OCI-LY1 (cell line): ENCODE data around the gene DMD.

Experiments
- H2AFZ ChIP-seq: fragments of 200-600 bp; sonication (generic), shearing (Covaris generic); 2 replicates; pipeline ENCODE4 v1.6.0; 2014; ENCODE audit warnings: antibody characterized with exemption, mild to moderate bottlenecking, low read length
- H3F3A ChIP-seq: fragments of 200-600 bp; sonication (generic), shearing (Covaris generic); 2 replicates; pipeline ENCODE4 v1.6.0; 2014; ENCODE audit warnings: mild to moderate bottlenecking, antibody characterized with exemption, low read length, moderate library complexity; ENCODE audit not compliant: insufficient read depth
- H3K27ac ChIP-seq: fragments of 200-600 bp; sonication (generic); 2 replicates; pipeline ENCODE4 v1.5.1; 2014; ENCODE audit warnings: low read length, mixed run types, mild to moderate bottlenecking, low read depth; ENCODE audit not compliant: poor library complexity, severe bottlenecking
- H3K27me3 ChIP-seq: fragments of 200-600 bp; sonication (generic); 2 replicates; pipeline ENCODE4 v1.6.0; 2014; ENCODE audit warnings: antibody characterized with exemption, mild to moderate bottlenecking, low read length, moderate library complexity; ENCODE audit not compliant: insufficient read depth
- H3K36me3 ChIP-seq: fragments of 200-600 bp; sonication (generic); 2 replicates; pipeline ENCODE4 v1.6.1; 2014; ENCODE audit warnings: mild to moderate bottlenecking, antibody characterized with exemption, low read length, moderate library complexity, mixed read lengths; ENCODE audit not compliant: insufficient read depth
- H3K4me1 ChIP-seq: fragments of 200-600 bp; sonication (generic); 2 replicates; pipeline ENCODE4 v1.5.1; 2014; ENCODE audit warnings: mild to moderate bottlenecking, low read length, moderate library complexity; ENCODE audit not compliant: insufficient read depth, severe bottlenecking
- H3K4me2 ChIP-seq: fragments of 200-600 bp; sonication (generic), shearing (Covaris generic); 2 replicates; pipeline ENCODE4 v1.6.1; 2014; ENCODE audit warnings: low read length
- H3K4me3 ChIP-seq: fragments of 200-600 bp; sonication (generic); 2 replicates; pipeline ENCODE4 v1.5.1; 2014; ENCODE audit warnings: low read length, low read depth, mild to moderate bottlenecking, mixed read lengths; ENCODE audit not compliant: poor library complexity, severe bottlenecking
- H3K79me2 ChIP-seq: fragments of 200-600 bp; shearing (Covaris generic); 2 replicates; pipeline ENCODE4 v1.6.1; 2016; ENCODE audit warnings: mixed run types, low read length, mixed read lengths; ENCODE audit not compliant: insufficient read depth
- H3K9ac ChIP-seq: fragments of 200-600 bp; sonication (generic), shearing (Covaris generic); 2 replicates; pipeline ENCODE4 v1.6.1; 2014; ENCODE audit warnings: mild to moderate bottlenecking, low read length, mixed read lengths
- H3K9me2 ChIP-seq: fragments of 200-600 bp; sonication (generic), shearing (Covaris generic); 2 replicates; pipeline ENCODE4 v1.6.1; 2014; ENCODE audit warnings: low read depth, mild to moderate bottlenecking, low read length, mixed read lengths
- H3K9me3 ChIP-seq: fragments of 200-600 bp; shearing (Covaris generic); 2 replicates; pipeline ENCODE4 v1.6.1; 2014; ENCODE audit warnings: low read length, mixed read lengths
- H4K20me1 ChIP-seq: fragments of 200-600 bp; sonication (generic), shearing (Covaris generic); 2 replicates; pipeline ENCODE4 v1.6.0; 2016; ENCODE audit warnings: mild to moderate bottlenecking, low read length; ENCODE audit not compliant: insufficient read depth
- EZH2 ChIP-seq: fragments of 200-600 bp; sonication (generic), shearing (Covaris generic); IDR thresholded peaks from 2 replicates; pipeline ENCODE4 v1.8.0; 2017; ENCODE audit warnings: borderline replicate concordance, mixed run types, mild to moderate bottlenecking, antibody characterized with exemption, low read length, moderate library complexity, mixed read lengths
- TF ChIP-seq, protein P1 (sequence below): fragments of 200-600 bp; sonication (generic), shearing (Covaris generic); IDR thresholded peaks from 2 replicates; pipeline ENCODE4 v1.5.1; 2017; ENCODE audit warnings: mild to moderate bottlenecking, antibody characterized with exemption, low read length, moderate library complexity, mixed read lengths

Gene DMD

DNA sequence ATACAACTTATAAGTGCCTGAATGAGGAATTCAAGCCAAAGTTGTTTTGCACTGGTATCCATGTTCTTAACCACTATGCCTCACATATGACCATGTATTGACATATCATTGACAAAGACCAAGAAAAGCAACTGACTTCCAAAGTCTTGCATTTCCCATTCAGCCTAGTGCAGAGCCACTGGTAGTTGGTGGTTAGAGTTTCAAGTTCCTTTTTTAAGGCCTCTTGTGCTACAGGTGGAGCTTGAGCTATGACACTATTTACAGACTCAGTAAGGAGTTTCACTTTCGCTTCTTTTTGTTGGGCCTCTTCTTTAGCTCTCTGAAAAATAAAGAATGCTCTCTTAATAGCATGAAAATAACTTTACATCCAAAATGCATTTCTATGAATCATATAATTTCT, 763.0 kb downstream of the DMD start:
- 0 out of 2 replicates have a peak, but pooled peaks cover 3% of the 10 kb centered on the region for H3F3A ChIP-seq
- TF ChIP-seq, protein P1, sequence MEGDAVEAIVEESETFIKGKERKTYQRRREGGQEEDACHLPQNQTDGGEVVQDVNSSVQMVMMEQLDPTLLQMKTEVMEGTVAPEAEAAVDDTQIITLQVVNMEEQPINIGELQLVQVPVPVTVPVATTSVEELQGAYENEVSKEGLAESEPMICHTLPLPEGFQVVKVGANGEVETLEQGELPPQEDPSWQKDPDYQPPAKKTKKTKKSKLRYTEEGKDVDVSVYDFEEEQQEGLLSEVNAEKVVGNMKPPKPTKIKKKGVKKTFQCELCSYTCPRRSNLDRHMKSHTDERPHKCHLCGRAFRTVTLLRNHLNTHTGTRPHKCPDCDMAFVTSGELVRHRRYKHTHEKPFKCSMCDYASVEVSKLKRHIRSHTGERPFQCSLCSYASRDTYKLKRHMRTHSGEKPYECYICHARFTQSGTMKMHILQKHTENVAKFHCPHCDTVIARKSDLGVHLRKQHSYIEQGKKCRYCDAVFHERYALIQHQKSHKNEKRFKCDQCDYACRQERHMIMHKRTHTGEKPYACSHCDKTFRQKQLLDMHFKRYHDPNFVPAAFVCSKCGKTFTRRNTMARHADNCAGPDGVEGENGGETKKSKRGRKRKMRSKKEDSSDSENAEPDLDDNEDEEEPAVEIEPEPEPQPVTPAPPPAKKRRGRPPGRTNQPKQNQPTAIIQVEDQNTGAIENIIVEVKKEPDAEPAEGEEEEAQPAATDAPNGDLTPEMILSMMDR = no peak
- TF ChIP-seq EZH2 = no peak
- H3K4me1 ChIP-seq = peaks cover 40% of the 10 kb centered on the region
- H3K27me3 ChIP-seq = no peaks in the 10 kb centered on the region
- no peaks in the 10 kb centered on the region for H3K9me2 ChIP-seq
- no peak overlapping the region for H3K4me3 ChIP-seq
- H3K79me2 ChIP-seq = no peaks in the 10 kb centered on the region
- peaks cover 4% of the 10 kb centered on the region; the same call in 1 of the 2 replicates for H3K36me3 ChIP-seq
- H3K9ac ChIP-seq = peak overlapping the region; percentile 46; the same call in 1 of the 2 replicates
- no peak overlapping the region for H2AFZ ChIP-seq
- peak overlapping the region; percentile 52 for H3K4me2 ChIP-seq
- H3K9me3 ChIP-seq = no peaks in the 10 kb centered on the region
- H3K27ac ChIP-seq = peak overlapping the region; percentile 88
- no peaks in the 10 kb centered on the region for H4K20me1 ChIP-seq

DNA sequence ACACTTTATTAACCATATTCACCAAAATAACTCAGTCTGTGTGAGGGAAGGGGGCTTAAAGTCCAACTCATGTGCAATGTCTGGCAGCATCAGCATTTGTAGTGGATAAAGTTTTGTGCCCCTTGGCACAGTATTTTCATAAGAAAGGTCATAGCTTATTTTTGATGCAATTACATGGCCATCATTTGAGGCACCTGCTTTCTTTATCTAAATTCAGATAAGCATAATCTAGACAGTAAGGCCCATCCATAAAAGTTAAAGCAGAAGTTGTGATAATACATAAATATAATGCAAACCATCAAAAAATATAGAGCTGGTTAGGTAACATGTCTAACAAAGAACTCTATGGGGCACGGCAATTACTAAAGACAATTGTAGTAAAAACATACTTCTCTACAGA, 763.7 kb downstream of the DMD start:
- Histone ChIP-seq H3K9ac (no peak overlapping the region), H3K9me2 (no peaks in the 10 kb centered on the region), H4K20me1 (no peaks in the 10 kb centered on the region), H3K27ac (peak overlapping the region; percentile 88), H2AFZ (no peak overlapping the region), H3K9me3 (no peaks in the 10 kb centered on the region), H3K79me2 (no peaks in the 10 kb centered on the region), H3K36me3 (peaks cover 4% of the 10 kb centered on the region; the same call in 1 of the 2 replicates), H3K4me1 (peaks cover 47% of the 10 kb centered on the region), H3K4me2 (no peak overlapping the region), H3F3A (0 out of 2 replicates have a peak, but pooled peaks cover 3% of the 10 kb centered on the region), H3K4me3 (no peak overlapping the region), H3K27me3 (no peaks in the 10 kb centered on the region)
- TF ChIP-seq EZH2 = no peak
- TF ChIP-seq, protein P1 = no peak

DNA sequence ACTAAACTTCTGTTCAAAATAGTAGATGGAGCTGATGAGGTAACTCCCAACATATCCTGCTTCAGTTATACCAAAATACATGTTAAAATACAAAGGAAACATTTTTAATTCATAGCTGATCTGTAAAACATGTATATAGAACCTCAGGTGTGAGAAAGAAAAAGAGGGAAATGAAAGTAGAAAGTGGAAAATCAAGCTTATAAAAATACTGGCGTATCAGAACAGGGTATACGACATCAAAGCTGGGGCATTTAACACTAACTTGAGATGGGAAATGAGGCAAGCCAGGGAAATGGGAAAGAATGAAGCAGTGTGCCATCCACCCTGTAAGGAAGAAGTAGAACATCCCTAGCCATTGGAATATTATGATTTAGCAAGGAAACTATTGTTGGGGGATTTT, 767.5 kb downstream of the DMD start:
- H3K27ac ChIP-seq = peak overlapping the region; percentile 91
- no peaks in the 10 kb centered on the region for H3K9me3 ChIP-seq
- H3K9ac ChIP-seq = peak overlapping the region; percentile 24; the same call in 1 of the 2 replicates
- no peaks in the 10 kb centered on the region for H4K20me1 ChIP-seq
- H3K79me2 ChIP-seq = no peaks in the 10 kb centered on the region
- TF ChIP-seq EZH2 = no peak
- TF ChIP-seq, protein P1 = no peak
- H3K4me2 ChIP-seq = peak overlapping the region; percentile 24
- no peak overlapping the region for H2AFZ ChIP-seq
- H3K4me3 ChIP-seq = no peak overlapping the region
- H3K36me3 ChIP-seq = peaks cover 4% of the 10 kb centered on the region; the same call in 1 of the 2 replicates
- 0 out of 2 replicates have a peak, but pooled peaks cover 3% of the 10 kb centered on the region for H3F3A ChIP-seq
- H3K9me2 ChIP-seq = no peaks in the 10 kb centered on the region
- peaks cover 41% of the 10 kb centered on the region for H3K4me1 ChIP-seq
- H3K27me3 ChIP-seq = no peaks in the 10 kb centered on the region
